Neural cell (in vitro differentiated cells): ENCODE data around the gene UBAC2. TPM values are rescaled to one million over a fixed set of nuclear protein-coding genes. Genes with fewer than 3 reads are reported as not detected.

Source experiments
- H2AFZ ChIP-seq: fragments of 200-600, 300-800 bp; sonication (generic), shearing (Covaris generic); 2 replicates; pipeline ENCODE4 v1.6.0; 2014; ENCODE audit warnings: low read depth, mild to moderate bottlenecking, antibody characterized with exemption, low read length, moderate library complexity
- H3F3A ChIP-seq: fragments of 200-600 bp; shearing (Covaris generic); 2 replicates; pipeline ENCODE4 v1.6.1; 2016; ENCODE audit warnings: mild to moderate bottlenecking, moderate library complexity, mixed read lengths, antibody characterized with exemption, low read length; ENCODE audit not compliant: insufficient read depth, poor library complexity, severe bottlenecking
- H3K27ac ChIP-seq: fragments of 200-600, 300-800 bp; sonication (generic), shearing (Covaris generic); 2 replicates; pipeline ENCODE4 v1.5.1; 2014; ENCODE audit warnings: mild to moderate bottlenecking, low read length, moderate library complexity
- H3K27me3 ChIP-seq: fragments of 300-800, 200-600 bp; sonication (generic), shearing (Covaris generic); 2 replicates; pipeline ENCODE4 v1.6.0; 2014; ENCODE audit warnings: mild to moderate bottlenecking, low read depth, low read length, moderate library complexity; ENCODE audit not compliant: insufficient read depth
- H3K36me3 ChIP-seq: fragments of 300-800, 200-600 bp; sonication (generic), shearing (Covaris generic); 2 replicates; pipeline ENCODE4 v1.5.1; 2014; ENCODE audit warnings: mild to moderate bottlenecking, antibody characterized with exemption, low read length, moderate library complexity; ENCODE audit not compliant: insufficient read depth
- H3K4me2 ChIP-seq: fragments of 300-800, 200-600 bp; sonication (generic), shearing (Covaris generic); 2 replicates; pipeline ENCODE4 v1.6.0; 2014; ENCODE audit warnings: mild to moderate bottlenecking, low read length
- H3K4me3 ChIP-seq: fragments of 300-800, 200-600 bp; sonication (generic), shearing (Covaris generic); 2 replicates; pipeline ENCODE4 v1.5.1; 2014; ENCODE audit warnings: mild to moderate bottlenecking, low read length, moderate library complexity
- H3K79me2 ChIP-seq: fragments of 200-600 bp; shearing (Covaris generic); replicated peaks from 2 replicates; pipeline ENCODE4 v1.6.0; 2014; ENCODE audit warnings: mild to moderate bottlenecking, low read length, moderate library complexity; ENCODE audit not compliant: insufficient read depth
- H3K9ac ChIP-seq: fragments of 300-800, 200-600 bp; sonication (generic), shearing (Covaris generic); 2 replicates; pipeline ENCODE4 v1.6.1; 2016; ENCODE audit warnings: mild to moderate bottlenecking, low read length, mixed read lengths
- H3K9me2 ChIP-seq: fragments of 200-600 bp; shearing (Covaris generic); 2 replicates; pipeline ENCODE4 v1.6.1; 2016; ENCODE audit warnings: mild to moderate bottlenecking, low read length, mixed read lengths; ENCODE audit not compliant: insufficient read depth
- H3K9me3 ChIP-seq: fragments of 200-600, 300-800 bp; sonication (generic), shearing (Covaris generic); 2 replicates; pipeline ENCODE4 v1.6.1; 2016; ENCODE audit warnings: mild to moderate bottlenecking, mixed run types, low read length, moderate library complexity, mixed read lengths
- H4K20me1 ChIP-seq: fragments of 200-600 bp; shearing (Covaris generic); 2 replicates; pipeline ENCODE4 v1.6.1; 2016; ENCODE audit warnings: mild to moderate bottlenecking, mixed run types; ENCODE audit not compliant: insufficient read depth
- CTCF ChIP-seq: fragments of 450-650 bp; IDR thresholded peaks from 2 replicates; pipeline ENCODE4 v1.5.1; 2014; ENCODE audit warnings: antibody characterized with exemption, mild to moderate bottlenecking, moderate library complexity; ENCODE audit not compliant: poor library complexity, severe bottlenecking
- EP300 ChIP-seq: fragments of 450-650 bp; conservative IDR thresholded peaks from 2 replicates; pipeline ENCODE4 v1.6.1; 2014; ENCODE audit warnings: antibody characterized with exemption, mild to moderate bottlenecking, moderate library complexity; ENCODE audit not compliant: poor library complexity, severe bottlenecking
- EZH2 ChIP-seq: fragments of 200-600, 300-800 bp; shearing (Covaris generic), sonication (generic); IDR thresholded peaks from 2 replicates; pipeline ENCODE4 v1.6.1; 2014; ENCODE audit warnings: antibody characterized with exemption, low read length, borderline replicate concordance, mild to moderate bottlenecking; ENCODE audit not compliant: insufficient read depth, poor library complexity, severe bottlenecking
- MXI1 ChIP-seq: fragments of 450-650 bp; conservative IDR thresholded peaks from 2 replicates; pipeline ENCODE4 v1.6.1; 2014; ENCODE audit warnings: antibody characterized with exemption, mild to moderate bottlenecking; ENCODE audit not compliant: poor library complexity, severe bottlenecking
- POLR2AphosphoS5 ChIP-seq: IDR thresholded peaks from 2 replicates; pipeline ENCODE4 v1.6.1; 2012
- RAD21 ChIP-seq: fragments of 450-650 bp; conservative IDR thresholded peaks from 2 replicates; pipeline ENCODE4 v1.6.1; 2014; ENCODE audit warnings: antibody characterized with exemption, mild to moderate bottlenecking, moderate library complexity
- SMC3 ChIP-seq: fragments of 450-650 bp; conservative IDR thresholded peaks from 2 replicates; pipeline ENCODE4 v1.6.1; 2014; ENCODE audit warnings: antibody characterized with exemption, mild to moderate bottlenecking, moderate library complexity; ENCODE audit not compliant: poor library complexity
- TAF1 ChIP-seq: IDR thresholded peaks from 2 replicates; pipeline ENCODE4 v1.6.1; 2012; ENCODE audit warnings: low read depth
- polyA plus RNA-seq: library from polyadenylated mRNA; depleted of rRNA; stranded (reverse); fragments of >200 nt; gene quantifications from 2 replicates; pipeline ENCODE4 v1.2.3, GENCODE V29; 2014
- TF ChIP-seq, protein P1 (sequence below): IDR thresholded peaks from 2 replicates; pipeline ENCODE4 v1.6.1; 2012; ENCODE audit warnings: borderline replicate concordance

UBAC2 gene
- polyA plus RNA-seq, 1 donor from 2014 or later: 56.9 TPM

DNA sequence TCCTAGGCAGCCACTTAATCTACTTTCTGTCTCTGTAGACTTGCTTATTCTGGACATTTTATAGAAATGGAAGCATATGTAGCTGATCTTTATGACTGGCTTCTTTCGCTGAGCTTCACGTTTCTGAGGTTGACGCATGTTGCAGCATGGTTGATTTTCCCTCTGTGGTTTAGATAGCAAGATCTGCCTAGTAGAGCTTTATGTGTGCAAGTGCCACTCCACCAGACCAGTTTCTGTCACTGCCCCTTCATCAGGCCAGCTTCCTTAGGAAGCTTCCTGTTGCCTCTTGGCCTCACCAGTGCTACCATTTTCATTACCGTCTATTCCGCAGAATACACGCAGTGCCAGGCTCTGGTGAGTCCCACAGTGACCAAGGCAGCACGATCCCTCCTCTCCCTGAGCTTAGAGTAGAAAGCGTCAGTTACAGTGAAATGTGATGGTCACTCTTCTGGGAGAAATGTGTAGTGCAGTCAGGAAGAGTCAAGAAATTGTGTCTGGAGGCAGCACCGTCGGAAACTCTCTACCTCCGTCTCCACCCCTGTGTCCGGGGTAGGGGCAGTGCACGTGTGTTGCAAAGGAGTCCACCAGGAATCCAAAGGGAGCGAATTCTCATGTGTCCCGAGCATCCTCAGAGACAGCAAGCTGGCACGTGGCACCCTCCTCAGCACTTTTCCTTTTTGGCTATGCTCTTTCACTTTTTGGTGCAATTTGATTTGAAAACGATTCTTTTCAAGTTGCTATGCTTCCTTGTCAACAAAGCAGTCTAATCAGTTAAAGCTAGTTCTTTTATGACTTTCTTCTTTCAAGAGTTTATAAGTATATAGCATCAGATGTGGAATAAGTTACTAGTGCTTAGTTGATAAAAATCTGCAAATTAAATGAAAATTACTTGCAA lies 151.9 kb downstream of the UBAC2 start:
- Histone ChIP-seq H3K79me2 (no peaks in the 10 kb centered on the region), H3K36me3 (no peaks in the 10 kb centered on the region), H3K4me2 (no peak overlapping the region)

GRCh38 chr13:99353246-99353600 lies 152.6 kb downstream of the UBAC2 start:
- H3K9me3 ChIP-seq: no peaks in the 10 kb centered on the region
- no peak overlapping the region for H3K9ac ChIP-seq
- H3K79me2 ChIP-seq: no peaks in the 10 kb centered on the region
- TF ChIP-seq SMC3 (no peak), TAF1 (no peak), EZH2 (no peak)
- no peak overlapping the region for H3K4me3 ChIP-seq
- no peaks in the 10 kb centered on the region for H3K27me3 ChIP-seq
- H3K27ac ChIP-seq: no peak overlapping the region
- no peak overlapping the region for H3K4me2 ChIP-seq
- no peaks in the 10 kb centered on the region for H3K9me2 ChIP-seq
- H3F3A ChIP-seq: no peaks in the 10 kb centered on the region
- no peaks in the 10 kb centered on the region for H4K20me1 ChIP-seq
- no peaks in the 10 kb centered on the region for H3K36me3 ChIP-seq
- no peak overlapping the region for H2AFZ ChIP-seq

More for the DNA sequence above, 151.9 kb downstream of the UBAC2 start:
- H3K9me3 ChIP-seq: no peaks in the 10 kb centered on the region
- H3K4me3 ChIP-seq: no peak overlapping the region
- H3K9ac ChIP-seq: no peak overlapping the region
- no peaks in the 10 kb centered on the region for H3F3A ChIP-seq
- no peak overlapping the region for H2AFZ ChIP-seq
- no peak for TF ChIP-seq MXI1
- TF ChIP-seq CTCF: no peak
- no peaks in the 10 kb centered on the region for H3K27me3 ChIP-seq
- no peak overlapping the region for H3K27ac ChIP-seq
- H4K20me1 ChIP-seq: no peaks in the 10 kb centered on the region
- no peaks in the 10 kb centered on the region for H3K9me2 ChIP-seq

DNA sequence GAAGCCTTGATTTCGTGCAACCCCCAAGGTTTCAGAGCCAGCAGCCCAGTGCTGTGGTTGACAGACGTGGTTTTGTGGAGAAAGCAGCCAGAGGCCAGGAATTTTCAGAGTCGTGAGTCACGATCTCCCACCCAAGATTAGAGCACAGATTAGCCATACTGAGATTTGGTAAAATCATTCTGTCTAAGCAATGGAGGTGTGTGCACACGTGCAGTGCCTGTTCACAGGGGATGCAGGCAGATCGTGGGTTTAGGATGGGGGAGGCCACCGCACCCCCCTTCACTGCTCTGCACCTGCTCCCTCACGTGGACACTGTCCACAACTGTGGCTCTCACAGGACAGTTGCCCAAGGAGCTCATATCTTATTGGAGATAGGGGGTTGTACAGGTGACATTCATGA lies 153.2 kb downstream of the UBAC2 start:
- H3K27me3 ChIP-seq: no peaks in the 10 kb centered on the region
- H3K4me2 ChIP-seq: no peak overlapping the region
- H3K36me3 ChIP-seq: no peaks in the 10 kb centered on the region
- H3K4me3 ChIP-seq: no peak overlapping the region
- H3K9me2 ChIP-seq: no peaks in the 10 kb centered on the region
- H4K20me1 ChIP-seq: no peaks in the 10 kb centered on the region
- H3K27ac ChIP-seq: no peak overlapping the region
- TF ChIP-seq CTCF (no peak), MXI1 (no peak), POLR2AphosphoS5 (no peak), RAD21 (no peak), EZH2 (no peak), EP300 (no peak), SMC3 (no peak), TAF1 (no peak)
- TF ChIP-seq, protein P1, sequence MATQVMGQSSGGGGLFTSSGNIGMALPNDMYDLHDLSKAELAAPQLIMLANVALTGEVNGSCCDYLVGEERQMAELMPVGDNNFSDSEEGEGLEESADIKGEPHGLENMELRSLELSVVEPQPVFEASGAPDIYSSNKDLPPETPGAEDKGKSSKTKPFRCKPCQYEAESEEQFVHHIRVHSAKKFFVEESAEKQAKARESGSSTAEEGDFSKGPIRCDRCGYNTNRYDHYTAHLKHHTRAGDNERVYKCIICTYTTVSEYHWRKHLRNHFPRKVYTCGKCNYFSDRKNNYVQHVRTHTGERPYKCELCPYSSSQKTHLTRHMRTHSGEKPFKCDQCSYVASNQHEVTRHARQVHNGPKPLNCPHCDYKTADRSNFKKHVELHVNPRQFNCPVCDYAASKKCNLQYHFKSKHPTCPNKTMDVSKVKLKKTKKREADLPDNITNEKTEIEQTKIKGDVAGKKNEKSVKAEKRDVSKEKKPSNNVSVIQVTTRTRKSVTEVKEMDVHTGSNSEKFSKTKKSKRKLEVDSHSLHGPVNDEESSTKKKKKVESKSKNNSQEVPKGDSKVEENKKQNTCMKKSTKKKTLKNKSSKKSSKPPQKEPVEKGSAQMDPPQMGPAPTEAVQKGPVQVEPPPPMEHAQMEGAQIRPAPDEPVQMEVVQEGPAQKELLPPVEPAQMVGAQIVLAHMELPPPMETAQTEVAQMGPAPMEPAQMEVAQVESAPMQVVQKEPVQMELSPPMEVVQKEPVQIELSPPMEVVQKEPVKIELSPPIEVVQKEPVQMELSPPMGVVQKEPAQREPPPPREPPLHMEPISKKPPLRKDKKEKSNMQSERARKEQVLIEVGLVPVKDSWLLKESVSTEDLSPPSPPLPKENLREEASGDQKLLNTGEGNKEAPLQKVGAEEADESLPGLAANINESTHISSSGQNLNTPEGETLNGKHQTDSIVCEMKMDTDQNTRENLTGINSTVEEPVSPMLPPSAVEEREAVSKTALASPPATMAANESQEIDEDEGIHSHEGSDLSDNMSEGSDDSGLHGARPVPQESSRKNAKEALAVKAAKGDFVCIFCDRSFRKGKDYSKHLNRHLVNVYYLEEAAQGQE: no peak
- H3K79me2 ChIP-seq: no peaks in the 10 kb centered on the region
- no peaks in the 10 kb centered on the region for H3F3A ChIP-seq
- H2AFZ ChIP-seq: no peak overlapping the region
- H3K9ac ChIP-seq: no peak overlapping the region
- H3K9me3 ChIP-seq: no peaks in the 10 kb centered on the region
